A673 (cell line): ENCODE results near the gene TMEM150C. TPM values are rescaled to one million over a fixed set of nuclear protein-coding genes. Genes with fewer than 3 reads are reported as not detected.

Experiments
- BruUV-seq: library from RNA; stranded (reverse); fragments of 400-500 nt; replicated peaks from 2 replicates; lab custom pipeline; 2021; lab: Mats Ljungman, UMichigan
- CTCF ChIA-PET: fragments of 300-600 bp; sonication (Branson Sonifier 250); formaldehyde crosslinking; loops from one replicate; lab custom pipeline; 2022; ENCODE audit warnings: antibody characterized with exemption; lab: Charles Lee
- POLR2A ChIA-PET: fragments of 300-600 bp; sonication (Branson Sonifier 250); formaldehyde crosslinking; loops from one replicate; lab custom pipeline; 2022; ENCODE audit warnings: antibody characterized with exemption; ENCODE audit not compliant: low non-redundant PET; lab: Charles Lee
- DNase-seq: peaks from one replicate; pipeline ENCODE4 v3.0.0-alpha.2; 2015; ENCODE audit warnings: low spot score
- H3K27ac ChIP-seq: fragments of 200-600 bp; sonication (generic); 2 replicates; pipeline ENCODE4 v1.5.1; 2016; ENCODE audit warnings: mixed run types, low read depth, mild to moderate bottlenecking, mixed read lengths, antibody characterized with exemption, low read length; ENCODE audit not compliant: poor library complexity, severe bottlenecking
- H3K27me3 ChIP-seq: fragments of 200-600 bp; sonication (generic); replicated peaks from 2 replicates; pipeline ENCODE4 v1.6.1; 2017; ENCODE audit warnings: mixed run types, low read depth, mild to moderate bottlenecking, mixed read lengths, antibody characterized with exemption, low read length; ENCODE audit not compliant: insufficient read depth, poor library complexity
- H3K36me3 ChIP-seq: fragments of 200-600 bp; sonication (generic); 2 replicates; pipeline ENCODE4 v1.6.1; 2016; ENCODE audit warnings: mixed run types, mild to moderate bottlenecking, mixed read lengths, antibody characterized with exemption, low read length; ENCODE audit not compliant: insufficient read depth, poor library complexity, severe bottlenecking
- H3K4me1 ChIP-seq: fragments of 200-600 bp; sonication (generic); 2 replicates; pipeline ENCODE4 v1.6.1; 2017; ENCODE audit warnings: mixed run types, mild to moderate bottlenecking, mixed read lengths, antibody characterized with exemption, low read length; ENCODE audit not compliant: insufficient read depth, poor library complexity, severe bottlenecking
- H3K4me3 ChIP-seq: fragments of 200-600 bp; sonication (generic); 2 replicates; pipeline ENCODE4 v1.5.1; 2016; ENCODE audit warnings: low read depth, mixed run types, mild to moderate bottlenecking, mixed read lengths, low read length; ENCODE audit not compliant: poor library complexity, severe bottlenecking
- H3K9me3 ChIP-seq: fragments of 200-600 bp; sonication (generic); 2 replicates; pipeline ENCODE4 v1.6.1; 2016; ENCODE audit warnings: mixed run types, low read depth, mild to moderate bottlenecking, mixed read lengths, antibody characterized with exemption, low read length; ENCODE audit not compliant: poor library complexity, severe bottlenecking
- CTCF ChIP-seq: fragments of 300-800, 200-600 bp; sonication (generic); conservative IDR thresholded peaks from 2 replicates; pipeline ENCODE4 v1.5.1; 2017; ENCODE audit warnings: low read depth, mild to moderate bottlenecking, antibody characterized with exemption, low read length, moderate library complexity, mixed read lengths
- EZH2 ChIP-seq: fragments of 200-600 bp; sonication (generic); IDR thresholded peaks from 2 replicates; pipeline ENCODE4 v1.6.1; 2017; ENCODE audit warnings: borderline replicate concordance, low read depth, mild to moderate bottlenecking, mixed read lengths, antibody characterized with exemption, low read length; ENCODE audit not compliant: poor library complexity, severe bottlenecking
- intact Hi-C: fragments of 100-400 bp; cut with micrococcal nuclease; formaldehyde crosslinking; loops from one replicate; pipeline ENCODE4 v1.10.0; 2022; ENCODE audit not compliant: unreplicated experiment
- total RNA-seq: library from RNA; stranded (reverse); gene quantifications from 2 replicates; pipeline ENCODE4 v1.2.3, GENCODE V29; 2021

The TMEM150C gene
- total RNA-seq, 1 experiment from 2014 or later: 0.34 TPM

- Histone ChIP-seq H3K36me3 (no peaks in the 10 kb centered on the region), H3K27ac (no peak overlapping the region), H3K4me3 (no peak overlapping the region), H3K4me1 (no peaks in the 10 kb centered on the region), H3K9me3 (no peaks in the 10 kb centered on the region), H3K27me3 (no peaks in the 10 kb centered on the region)
- ChIA-PET POLR2A (no interaction called here), CTCF (no interaction called here)
- TF ChIP-seq EZH2: no peak
- no peak for TF ChIP-seq CTCF
- DNase-seq: no peak
- BruUV-seq: no TSS peak
- intact Hi-C loops: no loop called here
Measured at GRCh38 chr4:82522472-82522871, 39.3 kb downstream of the TMEM150C start.

- H3K4me3 ChIP-seq: no peak overlapping the region
- no peaks in the 10 kb centered on the region for H3K4me1 ChIP-seq
- no TSS peak for BruUV-seq
- TF ChIP-seq EZH2 (no peak), CTCF (no peak)
- POLR2A ChIA-PET: no interaction called here
- H3K27ac ChIP-seq: no peak overlapping the region
- DNase-seq: no peak
- intact Hi-C loops: no loop called here
- no peaks in the 10 kb centered on the region for H3K9me3 ChIP-seq
- CTCF ChIA-PET: no interaction called here
- no peaks in the 10 kb centered on the region for H3K36me3 ChIP-seq
- H3K27me3 ChIP-seq: no peaks in the 10 kb centered on the region
Measured at GRCh38 chr4:82521283-82521682, 40.5 kb downstream of the TMEM150C start.

- H3K27me3 ChIP-seq: no peaks in the 10 kb centered on the region
- no peak overlapping the region for H3K4me3 ChIP-seq
- TF ChIP-seq EZH2 (no peak), CTCF (no peak)
- intact Hi-C loops: no loop called here
- H3K9me3 ChIP-seq: no peaks in the 10 kb centered on the region
- DNase-seq: no peak
- H3K36me3 ChIP-seq: no peaks in the 10 kb centered on the region
- no peaks in the 10 kb centered on the region for H3K4me1 ChIP-seq
- no TSS peak for BruUV-seq
- H3K27ac ChIP-seq: no peak overlapping the region
- POLR2A ChIA-PET: no interaction called here
- CTCF ChIA-PET: no interaction called here
Measured at GRCh38 chr4:82519776-82520175, 42.0 kb downstream of the TMEM150C start.
